HTERT RPE-1 (cell line): ENCODE measurements around the gene FOXA1.

Experiments
- in situ Hi-C: fragments of 300-500 bp; cut with MboI; formaldehyde crosslinking; loops from 4 replicates; pipeline ENCODE4 v1.14.3; 2020; ENCODE audit warnings: low sequenced_read_pairs

FOXA1 gene

DNA sequence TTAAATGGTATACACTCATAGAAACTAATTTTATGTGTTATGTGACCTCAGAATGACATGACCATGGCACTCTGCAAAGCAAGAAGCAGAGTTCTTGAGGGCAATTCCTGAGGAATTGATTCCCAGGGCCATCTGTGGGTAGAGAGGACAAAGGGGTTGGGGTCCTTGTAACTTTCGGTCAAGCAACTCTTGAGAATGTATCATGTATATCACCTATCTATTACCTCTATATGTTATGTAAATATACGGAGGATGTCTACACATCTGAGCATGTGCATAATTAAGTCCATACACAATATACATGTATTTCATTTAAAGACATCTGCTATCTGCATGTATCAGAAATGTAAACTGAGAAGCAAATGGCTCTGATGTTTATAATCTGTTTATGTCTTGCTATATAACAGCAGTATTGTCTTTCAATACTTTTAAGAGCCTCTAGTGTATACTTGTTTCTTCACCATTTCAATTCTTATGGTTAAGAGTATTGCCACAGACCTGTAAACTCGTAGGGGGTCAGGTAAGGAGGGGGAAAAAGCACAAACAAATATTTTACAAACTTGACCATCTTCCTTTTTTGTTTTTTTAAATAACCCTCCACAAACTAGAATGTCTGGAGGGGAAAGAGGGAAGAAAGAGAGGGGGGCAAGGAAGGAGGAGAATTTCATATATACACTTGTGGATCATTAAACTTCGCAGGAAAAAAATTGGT lies 4.5 kb downstream of the FOXA1 start:
- in situ Hi-C loops = no loop called here

DNA sequence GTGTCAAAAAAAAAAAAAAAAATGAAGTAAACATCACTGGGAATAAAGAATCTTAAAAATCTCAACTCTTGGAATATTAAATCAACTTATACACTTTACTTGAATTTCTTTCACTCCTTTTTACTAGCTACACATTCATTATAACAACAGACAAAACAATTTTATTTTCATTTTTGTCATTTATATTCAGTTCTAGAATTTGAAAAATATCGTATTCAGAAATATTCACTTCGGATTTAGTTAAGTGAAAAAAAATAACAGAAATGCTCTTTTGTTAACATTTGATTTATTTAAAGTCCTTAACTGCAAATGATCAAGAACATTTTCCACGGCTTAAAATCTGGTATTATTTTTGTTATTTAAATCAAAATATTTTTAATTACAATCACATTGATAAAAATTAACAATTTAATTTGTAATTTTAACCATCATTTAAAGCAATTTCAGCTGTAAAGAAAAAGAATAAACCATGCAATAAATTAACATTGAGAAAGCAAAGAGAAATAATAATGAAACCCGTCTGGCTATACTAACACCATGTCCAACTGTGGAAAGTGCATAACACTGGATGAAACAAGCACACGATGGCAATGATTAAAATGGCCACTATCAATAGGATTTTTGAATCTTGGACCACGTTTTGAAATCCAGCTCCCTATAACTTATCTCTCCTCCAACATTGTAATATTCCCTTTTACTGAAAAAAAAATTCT lies 5.2 kb downstream of the FOXA1 start:
- in situ Hi-C loops = no loop called here

DNA sequence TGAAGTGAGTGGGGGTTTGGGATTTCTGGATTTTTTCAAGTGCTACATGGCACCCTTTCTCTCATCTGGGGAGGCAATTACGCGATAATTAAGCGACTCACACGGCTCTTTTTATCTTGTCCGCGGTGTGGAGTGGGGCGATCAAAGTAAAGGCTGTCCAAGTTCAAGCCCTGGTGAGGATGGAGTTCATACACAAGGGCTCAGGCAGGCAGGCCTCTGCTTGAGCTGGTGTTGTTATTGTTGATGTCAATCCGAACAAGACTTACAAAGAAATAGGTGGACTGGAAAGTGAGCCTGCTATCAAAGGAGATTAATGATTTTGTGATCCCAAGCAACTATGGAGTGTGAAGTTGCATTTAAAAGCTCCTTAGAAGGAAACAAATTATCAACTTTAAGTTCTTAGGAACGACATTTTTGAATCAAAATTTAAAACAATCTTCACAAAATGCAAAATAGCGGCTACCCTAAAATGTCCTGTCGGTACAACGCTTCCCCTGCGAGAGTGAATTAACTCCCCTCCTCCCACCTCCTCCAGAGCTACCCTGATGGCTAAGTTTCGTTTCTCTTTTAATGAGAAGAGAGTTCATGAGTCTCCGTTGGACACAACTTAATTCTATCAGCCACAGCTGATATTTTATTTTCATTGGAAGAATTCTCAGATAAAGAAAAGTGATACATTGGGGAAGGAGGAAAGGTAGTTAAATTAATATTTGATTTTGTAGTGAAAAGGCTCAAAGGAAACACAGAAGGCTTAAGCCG lies 5.9 kb downstream of the FOXA1 start:
- in situ Hi-C loops = no loop called here

DNA sequence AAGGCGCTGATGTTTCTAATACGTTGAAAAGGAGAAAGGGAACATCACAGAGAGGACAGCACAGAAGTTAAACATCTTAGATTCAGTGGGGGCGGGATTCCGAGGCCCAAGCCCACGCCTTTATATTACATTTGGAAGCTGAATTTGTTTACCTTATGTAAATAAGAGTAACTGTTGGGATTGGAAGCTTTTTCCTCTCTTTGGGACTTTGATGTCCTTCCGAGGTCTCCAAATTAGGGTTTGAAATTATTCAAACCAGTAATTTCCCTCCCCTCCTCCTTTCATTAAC lies 6.4 kb downstream of the FOXA1 start:
- in situ Hi-C loops = no loop called here

- in situ Hi-C loops = no loop called here
These were observed 7.0 kb downstream of the FOXA1 start for GRCh38 chr14:37587881-37588666.

GRCh38 chr14:37587131-37587803 lies 7.8 kb downstream of the FOXA1 start:
- in situ Hi-C loops = no loop called here

GRCh38 chr14:37586797-37587130 lies 8.3 kb downstream of the FOXA1 start:
- in situ Hi-C loops = no loop called here

DNA sequence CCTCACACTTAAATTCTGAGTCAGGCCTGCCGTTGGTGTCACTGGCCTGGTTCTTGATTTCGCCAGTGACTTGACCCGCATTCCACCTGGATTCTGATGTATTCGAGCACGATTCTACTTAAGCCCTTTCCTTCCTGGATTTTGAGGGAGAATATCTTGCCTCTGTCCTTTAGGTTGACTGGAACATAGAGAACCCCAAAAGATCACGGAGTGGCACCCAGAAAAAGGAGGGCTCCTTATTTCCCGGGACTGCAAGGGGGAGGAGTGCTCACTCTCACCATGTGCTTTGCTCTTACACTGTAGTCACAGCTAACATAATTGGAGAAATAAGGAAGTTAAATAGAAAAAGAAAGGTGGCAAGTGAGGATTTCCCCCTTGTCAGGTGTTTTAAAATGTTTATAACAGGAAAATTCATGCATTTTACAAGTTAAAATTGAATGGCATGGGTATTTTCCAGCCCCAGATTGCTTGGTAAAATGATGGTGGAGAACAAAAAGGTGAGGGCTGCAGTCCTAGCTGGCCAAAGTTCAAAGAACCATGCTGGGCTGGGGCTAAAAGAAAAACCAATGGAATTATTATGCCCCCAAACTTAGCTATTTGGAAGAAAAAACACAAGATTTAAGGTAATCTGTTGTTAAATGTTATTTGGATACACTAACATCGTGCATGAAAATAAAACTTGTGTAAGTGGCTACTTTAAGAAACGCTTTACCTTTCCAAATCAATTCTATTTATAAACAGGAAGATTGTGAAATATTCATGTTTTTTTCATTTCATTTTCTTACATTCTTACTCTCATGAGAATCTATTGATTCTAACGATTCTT lies 8.9 kb downstream of the FOXA1 start:
- in situ Hi-C loops = no loop called here

- in situ Hi-C loops = no loop called here
These were observed 9.9 kb downstream of the FOXA1 start for GRCh38 chr14:37585101-37585511.

DNA sequence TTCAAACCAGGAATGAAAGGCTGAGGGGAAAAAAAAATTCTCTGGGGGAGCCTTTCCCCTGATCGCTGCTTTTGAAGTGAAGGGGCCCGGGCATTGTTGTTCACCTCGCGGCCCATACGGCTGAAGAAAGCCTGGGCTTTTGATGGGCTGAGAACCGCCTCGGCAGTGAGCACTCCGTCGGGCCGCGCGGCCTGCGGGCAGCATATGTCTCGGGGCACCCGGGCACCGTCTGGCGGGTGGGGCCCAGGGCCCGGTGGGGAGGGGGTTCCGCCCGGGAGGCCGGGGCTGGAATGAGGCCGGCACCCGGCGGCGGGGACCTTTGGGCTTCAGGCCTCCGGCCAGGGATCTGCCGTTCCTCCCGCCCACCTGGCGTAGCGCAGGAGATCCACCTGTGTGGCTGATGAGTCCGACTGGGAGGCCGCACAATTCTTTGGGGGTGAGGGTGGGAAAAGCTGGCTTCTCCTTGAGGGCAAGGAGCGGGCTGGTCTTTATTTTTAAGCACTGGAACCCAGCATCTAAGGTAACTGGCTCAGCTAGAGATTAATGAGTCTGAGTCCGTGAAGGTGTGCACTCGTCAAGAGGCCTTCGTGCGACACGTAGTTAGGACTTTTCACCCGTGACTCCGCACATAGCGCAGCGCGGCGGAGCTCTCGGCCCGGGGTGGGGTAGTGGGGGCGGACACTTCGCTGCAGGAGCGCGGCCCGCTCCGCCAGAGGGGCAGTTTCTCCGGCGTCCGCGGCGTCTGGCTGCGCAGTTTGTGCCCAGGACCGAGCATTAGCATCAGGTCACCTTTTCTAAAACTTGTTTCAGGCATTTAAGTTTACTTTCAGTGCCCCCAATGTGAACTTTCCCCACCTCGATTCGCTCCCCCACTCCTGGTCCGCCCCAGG lies 10.6 kb downstream of the FOXA1 start:
- in situ Hi-C loops = no loop called here

DNA sequence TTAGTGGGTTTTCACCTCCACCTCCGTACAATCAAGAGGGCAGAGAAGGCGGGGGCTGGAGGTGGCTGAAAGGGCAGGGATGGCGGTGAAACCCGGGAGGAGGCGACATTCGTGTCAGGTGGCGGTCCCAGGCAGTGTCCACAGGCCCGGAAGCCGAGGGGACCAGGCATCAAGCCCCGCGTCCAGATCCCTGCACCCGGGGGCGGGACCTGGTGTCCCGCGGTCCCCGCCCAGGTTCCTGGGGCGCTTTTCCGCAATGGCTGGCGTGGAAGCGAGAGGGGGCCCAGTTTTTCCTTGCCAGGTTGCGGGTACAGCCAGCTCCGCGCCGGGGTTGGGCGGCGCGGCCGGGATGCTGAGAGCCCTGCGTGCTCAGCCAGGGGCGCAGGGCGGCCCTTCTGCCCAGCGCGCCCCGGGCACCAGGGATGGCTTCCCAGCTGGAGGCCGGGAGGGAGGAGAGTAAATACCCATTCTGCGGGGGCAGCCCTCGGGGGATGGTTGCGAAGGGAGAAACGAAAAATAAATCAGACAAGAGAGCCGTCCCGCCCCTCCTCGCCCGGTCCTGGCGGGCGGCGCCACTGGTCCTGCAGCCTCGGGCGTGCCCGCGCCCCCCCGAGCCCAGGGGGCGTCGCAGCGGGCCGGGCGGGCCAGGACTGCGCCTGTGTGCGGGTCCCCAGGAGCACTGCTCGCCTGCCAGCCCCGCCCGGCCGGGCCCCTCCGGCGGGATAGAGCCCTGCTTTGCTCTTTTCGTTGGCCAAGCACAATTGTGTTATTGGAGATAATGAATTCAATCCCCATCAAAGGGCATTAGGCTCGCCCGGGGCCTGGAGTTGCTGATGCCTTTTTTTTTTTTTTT lies 11.5 kb downstream of the FOXA1 start:
- in situ Hi-C loops = no loop called here

DNA sequence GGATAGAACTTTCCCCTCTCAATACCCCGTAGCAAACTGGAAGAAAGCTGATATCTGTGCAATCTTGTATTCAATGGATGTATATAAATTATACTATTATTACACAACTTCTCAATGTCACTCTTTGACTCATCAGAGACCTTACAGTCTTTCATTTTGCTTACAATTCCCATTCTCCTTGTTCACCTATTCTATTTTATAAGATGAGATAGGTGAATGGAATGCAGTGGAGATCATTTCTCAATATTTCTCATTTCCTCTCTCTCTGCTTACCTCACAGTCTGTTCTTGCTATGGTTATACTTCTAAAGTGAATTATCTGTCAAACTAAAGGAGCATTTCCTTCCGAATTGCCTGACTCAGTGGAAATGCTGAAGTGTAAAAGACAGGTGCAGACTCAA lies 14.9 kb downstream of the FOXA1 start:
- in situ Hi-C loops = no loop called here

GRCh38 chr14:37579274-37579673 lies 15.8 kb downstream of the FOXA1 start:
- in situ Hi-C loops = no loop called here

GRCh38 chr14:37573356-37573755 lies 21.7 kb downstream of the FOXA1 start:
- in situ Hi-C loops = no loop called here

- in situ Hi-C loops = no loop called here
These were observed 23.7 kb downstream of the FOXA1 start for GRCh38 chr14:37571391-37571790.

DNA sequence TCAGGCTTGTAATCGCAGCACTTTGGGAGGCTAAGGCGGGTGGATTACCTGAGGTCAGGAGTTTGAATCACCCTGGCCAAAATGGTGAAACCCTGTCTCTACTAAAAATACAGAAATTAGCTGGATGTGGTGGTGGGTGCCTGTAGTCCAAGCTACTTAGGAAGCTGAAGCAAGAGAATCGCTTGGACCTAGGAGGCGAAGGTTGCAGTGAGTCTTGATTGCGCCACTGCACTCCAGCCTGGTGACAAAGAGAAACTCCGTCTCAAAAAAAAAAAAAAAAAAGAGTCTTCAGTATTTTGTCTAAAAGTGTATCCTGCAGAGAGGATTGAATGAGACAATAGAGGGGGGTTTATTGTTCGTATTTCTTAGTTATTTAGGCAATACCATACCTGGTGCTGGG lies 25.3 kb downstream of the FOXA1 start:
- in situ Hi-C loops = no loop called here

GRCh38 chr14:37566811-37567371 lies 28.2 kb downstream of the FOXA1 start:
- in situ Hi-C loops = no loop called here

- in situ Hi-C loops = no loop called here
These were observed 29.5 kb downstream of the FOXA1 start for GRCh38 chr14:37565550-37565949.
